SK-N-SH (cell line): ENCODE measurements around the gene SPOCK1. TPM values are rescaled to one million over a fixed set of nuclear protein-coding genes. Genes with fewer than 3 reads are reported as not detected.

Experiments
- CTCF ChIA-PET: fragments of 300-600, 350-600 bp; formaldehyde crosslinking; extraction: SDS; loops from one replicate; lab custom pipeline; 2021; lab: Yijun Ruan, JAX
- POLR2A ChIA-PET: fragments of 350-600 bp; sonication (Branson Sonifier 250); formaldehyde crosslinking; extraction: SDS; loops from one replicate; lab custom pipeline; 2020; ENCODE audit warnings: antibody characterized with exemption, inconsistent platforms; lab: Yijun Ruan, JAX
- DNase-seq: peaks from one replicate; pipeline ENCODE4 v3.0.0; 2012
- H2AFZ ChIP-seq: fragments of 200-600 bp; sonication (generic); 2 replicates; pipeline ENCODE4 v1.8.1; 2016; ENCODE audit warnings: antibody characterized with exemption, mild to moderate bottlenecking, low read depth
- H3F3A ChIP-seq: fragments of 200-600 bp; sonication (generic); replicated peaks from 2 replicates; pipeline ENCODE3; 2016; ENCODE audit warnings: antibody characterized with exemption, mild to moderate bottlenecking; ENCODE audit not compliant: insufficient read depth
- H3K27ac ChIP-seq, 2 experiments: fragments of 200-500 bp in 1 of 2; fragments of 200-600 bp in 1 of 2; sonication (Bioruptor generic) in 1 of 2; sonication (generic), shearing (Covaris generic) in 1 of 2; 2 replicates each; pipeline versions ENCODE4 v1.5.1 to v1.6.1; 2014 to 2016; ENCODE audit warnings: low read depth in 2 of 2, inconsistent platforms in 1 of 2, low read length in 1 of 2, mild to moderate bottlenecking in 1 of 2, mixed read lengths in 1 of 2
- H3K27me3 ChIP-seq: fragments of 200-600 bp; sonication (generic), shearing (Covaris generic); 2 replicates; pipeline ENCODE4 v1.6.1; 2016; ENCODE audit warnings: mixed run types; ENCODE audit not compliant: insufficient read depth
- H3K36me3 ChIP-seq, 2 experiments: fragments of 200-500 bp in 1 of 2; fragments of 200-600 bp in 1 of 2; sonication (Bioruptor generic) in 1 of 2; sonication (generic) in 1 of 2; replicated peaks in 1 of 2; 2 replicates each; pipeline versions ENCODE3 to v1.5.1; 2014 to 2016; ENCODE audit warnings: low read length in 1 of 2, mild to moderate bottlenecking in 1 of 2; ENCODE audit not compliant: insufficient read depth in 2 of 2, control insufficient read depth in 1 of 2
- H3K4me1 ChIP-seq, 2 experiments: fragments of 200-500 bp in 1 of 2; fragments of 200-600 bp in 1 of 2; sonication (Bioruptor generic) in 1 of 2; sonication (generic), shearing (Covaris generic) in 1 of 2; 2 replicates each; pipeline versions ENCODE4 v1.5.1 to v1.6.1; 2014 to 2016; ENCODE audit warnings: low read depth in 1 of 2, low read length in 1 of 2, mixed run types in 1 of 2; ENCODE audit not compliant: insufficient read depth in 2 of 2, control insufficient read depth in 1 of 2
- H3K4me2 ChIP-seq: fragments of 200-600 bp; sonication (generic), shearing (Covaris generic); 2 replicates; pipeline ENCODE4 v1.6.1; 2017; ENCODE audit warnings: mixed run types
- H3K4me3 ChIP-seq, 2 experiments: fragments of 200-500 bp in 1 of 2; fragments of 200-600 bp in 1 of 2; sonication (Bioruptor generic) in 1 of 2; sonication (generic), shearing (Covaris generic) in 1 of 2; 2 replicates each; pipeline versions ENCODE4 v1.5.1 to v1.8.1; 2014 to 2016; ENCODE audit warnings: low read depth in 2 of 2, inconsistent platforms in 1 of 2, low read length in 1 of 2, mild to moderate bottlenecking in 1 of 2, mixed read lengths in 1 of 2, moderate library complexity in 1 of 2
- H3K79me2 ChIP-seq: fragments of 200-600 bp; sonication (generic); 2 replicates; pipeline ENCODE4 v1.8.1; 2017; ENCODE audit warnings: mild to moderate bottlenecking; ENCODE audit not compliant: insufficient read depth
- H3K9ac ChIP-seq: fragments of 200-600 bp; sonication (generic); 2 replicates; pipeline ENCODE4 v1.6.1; 2017; ENCODE audit warnings: mixed run types
- H3K9me2 ChIP-seq: fragments of 200-600 bp; sonication (generic); 2 replicates; pipeline ENCODE4 v1.6.1; 2017; ENCODE audit warnings: mixed run types
- H3K9me3 ChIP-seq: fragments of 200-600 bp; sonication (generic); 2 replicates; pipeline ENCODE4 v1.6.1; 2017; ENCODE audit warnings: mixed run types, mild to moderate bottlenecking, moderate library complexity
- H4K20me1 ChIP-seq: fragments of 200-600 bp; sonication (generic); 2 replicates; pipeline ENCODE4 v1.6.1; 2017; ENCODE audit warnings: mild to moderate bottlenecking, mixed run types; ENCODE audit not compliant: insufficient read depth
- EP300 ChIP-seq, 2 experiments: IDR thresholded peaks; 2 replicates each; pipeline versions ENCODE4 v1.4.0 to v1.6.1; 2012; ENCODE audit warnings: borderline replicate concordance in 1 of 2, low read depth in 1 of 2, low read length in 1 of 2
- EZH2phosphoT487 ChIP-seq: fragments of 200-600 bp; sonication (generic); IDR thresholded peaks from 2 replicates; pipeline ENCODE4 v1.6.1; 2017; ENCODE audit warnings: low read depth, mixed run types, mild to moderate bottlenecking, antibody characterized with exemption, moderate library complexity, borderline replicate concordance
- FOXM1 ChIP-seq: IDR thresholded peaks from 2 replicates; pipeline ENCODE4 v1.4.0; 2012; ENCODE audit warnings: low read depth, mild to moderate bottlenecking
- GABPA ChIP-seq: IDR thresholded peaks from 2 replicates; pipeline ENCODE4 v1.4.0; 2012; ENCODE audit warnings: low read depth, mild to moderate bottlenecking
- JUND ChIP-seq: IDR thresholded peaks from 2 replicates; pipeline ENCODE4 v1.4.0; 2012
- NRF1 ChIP-seq: IDR thresholded peaks from 2 replicates; pipeline ENCODE4 v1.6.1; 2012; ENCODE audit warnings: low read depth, mild to moderate bottlenecking, low read length
- PBX3 ChIP-seq: IDR thresholded peaks from 2 replicates; pipeline ENCODE4; 2012
- POLR2AphosphoS5 ChIP-seq: IDR thresholded peaks from 2 replicates; pipeline ENCODE4 v1.6.1; 2012; ENCODE audit warnings: low read depth, low read length
- REST ChIP-seq: IDR thresholded peaks from 2 replicates; pipeline ENCODE4 v1.6.1; 2012; ENCODE audit warnings: mild to moderate bottlenecking, low read depth, low read length, moderate library complexity
- SIN3A ChIP-seq: IDR thresholded peaks from 2 replicates; pipeline ENCODE4 v1.6.1; 2012; ENCODE audit warnings: low read depth, mild to moderate bottlenecking, low read length, moderate library complexity, borderline replicate concordance
- SMC3 ChIP-seq: IDR thresholded peaks from 2 replicates; pipeline ENCODE4 v1.6.1; 2012; ENCODE audit warnings: low read depth, low read length, improper control_type of control experiment
- TCF12 ChIP-seq: IDR thresholded peaks from 2 replicates; pipeline ENCODE4 v1.4.0; 2012
- WGBS: methylation state at CpG from one replicate; pipeline ENCODE4 v1.1.6; 2017; ENCODE audit warnings: low lambda C conversion rate; 5-methylcytosine and 5-hydroxymethylcytosine counted together
- polyA plus RNA-seq, 3 experiments: library from polyadenylated mRNA; depleted of rRNA; stranded (reverse); fragments of >200 nt; gene quantifications; 2 replicates each; pipeline ENCODE4 v1.2.3, GENCODE V29; 2012
- TF ChIP-seq, protein P1 (sequence below): IDR thresholded peaks from 2 replicates; pipeline ENCODE4 v1.4.0; 2012; ENCODE audit warnings: low read depth, borderline replicate concordance
- TF ChIP-seq, protein P2 (sequence below): IDR thresholded peaks from 2 replicates; pipeline ENCODE4 v1.4.0; 2012; ENCODE audit warnings: low read depth, borderline replicate concordance
- TF ChIP-seq, protein P3 (sequence below): IDR thresholded peaks from 2 replicates; pipeline ENCODE4 v1.4.0; 2012; ENCODE audit warnings: low read depth
- TF ChIP-seq, protein P4 (sequence below): fragments of 150-350 bp; IDR thresholded peaks from 2 replicates; pipeline ENCODE4 v1.6.1; 2017; ENCODE audit warnings: antibody characterized with exemption, low read length, low read depth, borderline replicate concordance

Gene SPOCK1
- polyA plus RNA-seq, 1 of the 3 experiments (the other 2 are of a cell fraction) = 11.3 TPM

DNA sequence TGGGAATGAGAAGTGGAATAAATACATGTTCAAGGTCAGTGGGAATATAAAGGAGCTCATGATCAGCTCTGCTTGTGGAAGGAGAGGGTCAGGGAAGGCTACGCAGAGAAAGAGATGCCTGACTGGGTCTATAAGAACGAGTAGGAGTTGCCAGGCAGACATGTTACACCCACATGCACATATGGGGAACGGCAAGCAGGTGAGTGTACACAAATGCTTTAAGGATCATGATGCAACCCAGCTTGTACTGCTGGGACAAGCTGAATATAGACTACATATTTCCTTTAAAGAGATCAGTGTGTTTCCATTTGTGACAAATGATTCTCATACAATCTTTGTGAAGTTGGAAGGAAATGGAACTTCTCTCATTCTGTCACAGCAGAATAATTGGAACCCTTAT, 141.7 kb downstream of the SPOCK1 start (continued):
- TF ChIP-seq PBX3 (no peak), GABPA (no peak)

DNA sequence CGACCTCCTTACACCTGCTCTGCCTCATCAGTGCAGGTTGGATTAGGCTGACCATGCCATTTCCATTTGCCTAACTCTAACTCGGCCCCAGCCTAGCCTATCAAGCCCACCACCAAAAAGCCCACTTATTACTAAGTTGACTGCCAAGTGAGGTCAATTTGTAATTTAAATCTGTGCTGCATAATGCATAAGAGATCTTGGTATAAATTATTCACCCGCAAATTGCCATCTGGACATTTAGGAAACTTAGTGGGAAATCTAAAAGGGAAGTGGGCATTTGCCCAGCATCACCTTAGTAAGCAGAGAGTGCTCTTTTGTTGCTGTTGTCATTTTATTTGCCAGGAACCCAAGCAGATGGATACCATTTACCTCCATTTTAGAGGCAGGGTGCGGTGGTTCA, 143.0 kb downstream of the SPOCK1 start:
- CTCF ChIA-PET = interaction anchor here (0.8 to 2.8 kb wide), 3 partner anchors 11 to 36 kb away, joined by 3 to 13 read pairs (median 5); no protein-coding TSS in a partner anchor
- H3K79me2 ChIP-seq = peaks cover 32% of the 10 kb centered on the region; the same call in 1 of the 2 replicates

More for the DNA sequence above, 143.0 kb downstream of the SPOCK1 start:
- POLR2A ChIA-PET = no interaction called here
- no peak for DNase-seq
- no peaks in the 10 kb centered on the region for H3K9me3 ChIP-seq
- no peak overlapping the region for H2AFZ ChIP-seq
- WGBS = 57% methylated on average over 4 of the region's 4 CpGs
- H4K20me1 ChIP-seq = no peaks in the 10 kb centered on the region
- H3K27ac ChIP-seq = no peak overlapping the region
- H3K4me3 ChIP-seq = no peak overlapping the region
- no peaks in the 10 kb centered on the region for H3K36me3 ChIP-seq
- no peaks in the 10 kb centered on the region for H3K9me2 ChIP-seq
- no peaks in the 10 kb centered on the region for H3K27me3 ChIP-seq
- H3K4me2 ChIP-seq = no peak overlapping the region
- no peak overlapping the region for H3K9ac ChIP-seq
- H3F3A ChIP-seq = peaks cover 9% of the 10 kb centered on the region
- H3K4me1 ChIP-seq = peaks cover 2 to 14% of the 10 kb centered on the region in 2 experiments; a peak in 2 of 4 replicates
- TF ChIP-seq JUND (no peak), EP300 (IDR thresholded peaks at IDR 0.05; ENCODE audit: borderline replicate concordance in 1 of 2, low read depth in 1 of 2, low read length in 1 of 2) (no peak), NRF1 (no peak), TCF12 (no peak), SIN3A (no peak), POLR2AphosphoS5 (no peak), SMC3 (no peak), GABPA (no peak), EZH2phosphoT487 (no peak), PBX3 (no peak), REST (no peak), FOXM1 (no peak)
- TF ChIP-seq, protein P1, sequence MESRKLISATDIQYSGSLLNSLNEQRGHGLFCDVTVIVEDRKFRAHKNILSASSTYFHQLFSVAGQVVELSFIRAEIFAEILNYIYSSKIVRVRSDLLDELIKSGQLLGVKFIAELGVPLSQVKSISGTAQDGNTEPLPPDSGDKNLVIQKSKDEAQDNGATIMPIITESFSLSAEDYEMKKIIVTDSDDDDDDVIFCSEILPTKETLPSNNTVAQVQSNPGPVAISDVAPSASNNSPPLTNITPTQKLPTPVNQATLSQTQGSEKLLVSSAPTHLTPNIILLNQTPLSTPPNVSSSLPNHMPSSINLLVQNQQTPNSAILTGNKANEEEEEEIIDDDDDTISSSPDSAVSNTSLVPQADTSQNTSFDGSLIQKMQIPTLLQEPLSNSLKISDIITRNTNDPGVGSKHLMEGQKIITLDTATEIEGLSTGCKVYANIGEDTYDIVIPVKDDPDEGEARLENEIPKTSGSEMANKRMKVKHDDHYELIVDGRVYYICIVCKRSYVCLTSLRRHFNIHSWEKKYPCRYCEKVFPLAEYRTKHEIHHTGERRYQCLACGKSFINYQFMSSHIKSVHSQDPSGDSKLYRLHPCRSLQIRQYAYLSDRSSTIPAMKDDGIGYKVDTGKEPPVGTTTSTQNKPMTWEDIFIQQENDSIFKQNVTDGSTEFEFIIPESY = no peak
- TF ChIP-seq, protein P2, sequence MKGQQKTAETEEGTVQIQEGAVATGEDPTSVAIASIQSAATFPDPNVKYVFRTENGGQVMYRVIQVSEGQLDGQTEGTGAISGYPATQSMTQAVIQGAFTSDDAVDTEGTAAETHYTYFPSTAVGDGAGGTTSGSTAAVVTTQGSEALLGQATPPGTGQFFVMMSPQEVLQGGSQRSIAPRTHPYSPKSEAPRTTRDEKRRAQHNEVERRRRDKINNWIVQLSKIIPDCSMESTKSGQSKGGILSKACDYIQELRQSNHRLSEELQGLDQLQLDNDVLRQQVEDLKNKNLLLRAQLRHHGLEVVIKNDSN = no peak
- TF ChIP-seq, protein P3, sequence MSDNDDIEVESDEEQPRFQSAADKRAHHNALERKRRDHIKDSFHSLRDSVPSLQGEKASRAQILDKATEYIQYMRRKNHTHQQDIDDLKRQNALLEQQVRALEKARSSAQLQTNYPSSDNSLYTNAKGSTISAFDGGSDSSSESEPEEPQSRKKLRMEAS = no peak
- TF ChIP-seq, protein P4, sequence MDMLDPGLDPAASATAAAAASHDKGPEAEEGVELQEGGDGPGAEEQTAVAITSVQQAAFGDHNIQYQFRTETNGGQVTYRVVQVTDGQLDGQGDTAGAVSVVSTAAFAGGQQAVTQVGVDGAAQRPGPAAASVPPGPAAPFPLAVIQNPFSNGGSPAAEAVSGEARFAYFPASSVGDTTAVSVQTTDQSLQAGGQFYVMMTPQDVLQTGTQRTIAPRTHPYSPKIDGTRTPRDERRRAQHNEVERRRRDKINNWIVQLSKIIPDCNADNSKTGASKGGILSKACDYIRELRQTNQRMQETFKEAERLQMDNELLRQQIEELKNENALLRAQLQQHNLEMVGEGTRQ = no peak
